CD4-positive, alpha-beta T cell treated with Interleukin-10 for 1 hour (primary cell): ENCODE data around the gene LBHD2.
"Not testable (repeated sequence)": the region's sequence is repeated elsewhere in the genome, so short reads cannot be mapped to it uniquely, and the experiment has no call there.

Source experiments
- DNase-seq: peaks from one replicate; pipeline ENCODE4 v3.0.0-alpha.2; 2020

LBHD2 gene

DNA sequence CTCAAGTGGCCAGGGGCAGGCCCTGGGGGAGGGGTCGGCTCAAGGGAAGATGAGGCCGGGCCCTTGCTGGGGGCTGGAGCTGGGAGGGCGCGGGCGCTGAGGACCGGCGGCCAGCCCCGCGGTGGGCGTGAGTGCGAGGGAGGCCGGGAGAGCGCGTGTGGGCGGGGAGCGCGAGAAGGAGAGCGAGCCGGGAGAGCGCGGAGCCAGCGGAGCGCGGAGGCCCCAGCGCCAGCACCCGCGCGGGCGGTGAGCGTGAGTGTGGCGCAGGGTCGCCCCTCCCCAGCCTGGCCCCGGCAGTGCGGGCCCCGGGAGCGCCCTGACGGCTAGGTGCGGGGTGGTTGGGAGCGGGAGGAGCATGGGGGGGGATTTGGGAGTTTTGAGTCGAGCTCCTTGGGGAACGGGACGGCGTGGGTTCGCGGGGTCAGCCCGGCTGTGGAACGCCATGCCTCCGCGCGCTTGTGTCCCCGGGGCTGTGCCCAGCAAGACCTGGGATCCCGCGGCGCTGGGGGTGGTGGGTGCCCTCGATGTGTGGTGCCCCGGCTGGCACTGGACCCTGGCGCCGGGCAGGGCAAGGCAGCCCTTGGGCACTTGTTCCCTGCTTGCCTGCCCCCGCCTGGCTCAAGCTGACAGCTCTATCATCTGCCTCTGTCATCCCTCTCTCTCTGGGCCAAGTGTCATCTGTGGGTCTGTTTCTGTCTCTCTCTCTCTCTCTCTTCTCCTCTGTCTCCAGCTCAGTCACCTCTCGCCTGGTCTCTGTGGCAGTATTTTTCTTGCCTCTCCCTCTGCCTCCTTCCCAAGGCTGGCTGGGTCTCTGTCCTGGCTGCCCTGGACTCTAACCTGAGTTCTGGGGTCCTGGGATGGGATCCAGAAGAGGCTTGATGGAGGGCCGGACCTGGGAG is at the start of gene LBHD2:
TSS of gene LBHD2 (plus strand) at position 190 of the 899 bp plus-strand sequence. CDS start 1,803 bp downstream, outside the sequence.
- no peak for DNase-seq

DNA sequence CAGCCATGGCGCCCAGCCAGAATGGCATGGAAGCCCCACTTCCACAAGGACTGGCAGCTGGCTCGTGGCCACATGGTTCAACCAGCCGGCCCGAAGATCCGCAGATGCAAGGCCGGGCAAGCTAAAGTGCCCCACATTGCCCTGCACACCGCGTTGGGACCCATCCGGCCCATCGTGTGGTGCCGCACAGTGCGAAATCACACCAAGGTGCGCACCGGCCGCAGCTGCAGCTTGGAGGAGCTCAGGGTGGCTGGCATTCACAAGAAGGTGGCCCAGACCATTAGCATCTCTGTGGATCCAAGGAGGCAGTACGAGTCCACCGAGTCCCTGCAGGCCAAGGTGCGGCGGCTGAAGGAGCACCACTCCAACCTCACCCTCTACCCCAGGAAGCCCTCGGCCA is 42.5 kb upstream of the LBHD2 start:
- DNase-seq: no peak

DNA sequence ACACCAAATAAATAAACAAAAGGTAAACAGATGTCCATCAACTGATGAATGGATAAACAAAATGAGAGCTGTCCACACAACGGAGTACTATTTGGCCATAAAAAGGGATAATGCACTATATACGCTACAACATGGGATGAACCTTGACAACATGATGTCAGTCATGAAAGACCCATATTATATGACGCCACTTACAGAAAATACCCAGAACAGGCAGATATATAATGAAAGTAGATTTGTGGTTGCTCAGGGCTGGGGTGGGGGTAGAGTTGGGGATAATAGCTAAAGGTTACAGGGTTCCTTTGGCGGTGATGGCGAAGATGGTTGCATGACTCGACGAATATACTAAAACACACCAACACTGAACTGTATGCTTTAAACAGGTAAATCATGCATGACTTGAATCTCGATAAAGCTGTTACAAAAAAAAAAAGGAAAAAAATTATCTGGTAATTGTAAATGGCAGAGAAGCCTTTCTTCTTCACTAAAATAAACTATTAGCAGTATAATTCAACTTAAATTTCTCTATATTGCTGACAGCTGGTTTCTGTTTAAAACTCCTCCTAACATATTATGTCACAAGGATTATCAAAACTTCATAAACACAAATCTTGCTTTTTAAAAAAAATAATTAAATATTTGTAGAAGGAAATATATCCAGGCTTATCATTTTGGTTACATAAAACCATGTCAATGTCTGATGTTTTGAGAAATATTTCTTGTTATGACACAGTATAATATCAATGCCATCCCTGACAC is 40.6 kb upstream of the LBHD2 start:
- no peak for DNase-seq

- DNase-seq: no peak
These were observed 38.6 kb upstream of the LBHD2 start for GRCh38 chr14:103045371-103045869.

- not testable (repeated sequence) for DNase-seq
These were observed 36.6 kb upstream of the LBHD2 start for GRCh38 chr14:103047453-103047852.

GRCh38 chr14:103050935-103051334 is 33.1 kb upstream of the LBHD2 start:
- no peak for DNase-seq

DNA sequence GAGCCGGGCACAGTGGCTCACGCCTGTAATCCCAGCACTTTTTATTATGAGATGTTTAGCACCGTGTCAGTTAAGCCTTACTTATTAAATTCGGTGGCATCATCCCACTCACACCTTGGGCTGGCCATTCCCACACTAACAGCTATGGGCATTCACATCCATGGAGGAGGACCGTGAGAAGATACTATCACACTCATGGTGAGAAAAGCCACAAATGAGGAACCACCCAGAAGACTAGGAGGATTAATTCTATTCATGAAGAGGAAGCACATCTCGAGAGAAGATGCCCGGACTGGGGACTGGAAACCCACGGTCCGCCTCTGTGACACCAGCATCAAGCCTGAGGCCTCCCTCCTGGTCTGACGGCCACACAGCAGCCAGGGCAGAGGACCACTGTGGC is 31.6 kb upstream of the LBHD2 start:
- no peak for DNase-seq

- no peak for DNase-seq
These were observed 28.3 kb upstream of the LBHD2 start for GRCh38 chr14:103055695-103056094.

DNA sequence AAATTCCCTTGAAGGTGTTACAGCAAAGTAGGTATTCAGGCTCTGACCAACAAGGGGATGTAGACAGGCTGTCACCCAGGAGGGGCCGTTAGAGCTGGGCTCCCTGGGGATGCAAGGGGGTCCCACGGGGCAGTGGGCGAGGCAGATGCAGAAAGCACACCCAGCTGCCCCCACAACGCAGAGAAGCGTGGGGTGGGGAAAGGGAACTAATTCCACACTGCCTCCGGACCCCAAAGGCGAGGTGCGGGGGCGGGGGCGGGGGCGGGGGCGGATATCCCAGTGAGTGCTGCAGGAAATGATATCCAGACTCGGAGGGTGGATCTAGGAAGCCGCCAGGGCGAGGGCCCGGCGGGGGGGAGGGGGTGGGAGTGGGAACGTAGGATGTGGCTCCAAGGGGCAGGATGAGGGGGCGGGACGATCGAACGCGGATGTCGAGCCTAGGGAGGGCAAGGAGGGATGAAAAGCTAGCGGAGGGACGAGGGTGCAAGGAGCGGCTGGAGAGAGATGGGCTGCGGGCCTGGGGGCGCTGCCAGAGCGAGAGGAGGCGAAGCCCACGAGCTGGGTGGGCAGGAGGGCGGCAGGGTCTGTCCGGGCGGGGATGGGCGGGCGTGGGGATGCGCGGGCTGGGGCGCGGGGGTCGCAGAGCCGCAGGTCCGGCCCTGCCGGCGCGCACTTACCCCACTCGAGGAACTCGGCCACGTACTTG is 27.5 kb upstream of the LBHD2 start:
- no peak for DNase-seq

DNA sequence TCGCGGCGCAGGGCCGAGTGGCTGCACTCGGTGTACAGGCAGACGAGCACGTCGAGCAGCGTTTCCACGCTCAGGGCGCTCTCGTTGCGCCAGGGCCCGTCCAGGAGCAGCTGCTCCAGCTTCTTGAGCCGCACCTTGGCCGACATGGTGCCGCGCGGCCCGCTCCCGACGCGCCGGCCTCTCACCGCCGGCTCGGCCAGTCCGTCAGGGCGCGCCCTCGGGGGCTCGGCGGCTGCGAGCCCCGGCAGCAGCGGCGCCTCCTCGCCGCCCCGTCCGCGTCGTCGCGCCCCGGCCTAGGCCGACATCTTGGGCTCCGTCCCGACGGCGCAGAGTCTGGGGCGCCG is 27.0 kb upstream of the LBHD2 start:
- DNase-seq: no peak

GRCh38 chr14:103057372-103058163 is 26.4 kb upstream of the LBHD2 start, which contains the start of gene CDC42BPB:
Gene CDC42BPB (minus strand): TSS chr14:103057549. CDS start chr14:103057173, 376 bp downstream.
- DNase-seq: peak; percentile 67

DNA sequence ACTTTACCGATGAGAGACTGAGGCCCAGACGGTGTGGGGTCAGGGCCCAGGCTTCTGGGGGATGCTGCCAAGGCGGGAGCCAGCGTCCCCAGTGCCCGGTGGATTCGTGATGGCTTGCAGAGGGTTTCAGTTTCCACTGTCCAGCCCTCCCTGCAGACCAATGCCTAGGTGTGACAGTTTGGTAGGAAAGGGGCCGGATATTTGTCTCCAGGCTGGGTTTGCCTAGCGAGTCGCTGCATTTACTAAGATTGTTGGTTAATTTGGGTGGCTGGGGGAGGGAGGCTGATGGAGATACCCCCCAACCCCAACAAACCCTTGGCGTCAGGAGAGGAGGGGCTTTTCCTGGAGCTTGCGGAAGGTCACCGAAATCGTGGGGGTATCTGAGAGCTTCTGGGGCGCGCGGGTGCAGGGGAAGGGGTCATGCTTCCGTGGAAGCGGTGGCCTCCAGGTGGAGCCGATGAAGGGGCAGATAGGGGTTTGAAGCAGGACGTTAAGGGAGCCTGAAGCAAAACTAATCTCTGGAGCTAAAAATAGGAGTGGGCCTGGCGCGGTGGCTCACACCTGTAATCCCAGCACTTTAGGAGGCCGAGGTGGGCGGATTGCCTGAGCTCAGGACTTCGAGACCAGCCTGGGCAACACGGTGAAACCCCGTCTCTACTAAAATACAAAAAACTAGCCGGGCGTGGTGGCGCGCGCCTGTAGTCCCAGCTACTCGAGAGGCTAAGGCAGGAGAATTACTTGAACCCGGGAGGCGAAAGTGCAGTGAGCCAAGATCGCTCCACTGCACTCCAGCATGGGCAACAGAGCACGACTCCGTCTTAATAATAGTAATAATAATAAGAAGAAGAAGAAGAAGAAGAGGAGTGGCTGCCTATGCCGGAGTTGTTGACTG is 25.6 kb upstream of the LBHD2 start:
- DNase-seq: no peak

GRCh38 chr14:103059556-103059955 is 24.5 kb upstream of the LBHD2 start:
- no peak for DNase-seq

DNA sequence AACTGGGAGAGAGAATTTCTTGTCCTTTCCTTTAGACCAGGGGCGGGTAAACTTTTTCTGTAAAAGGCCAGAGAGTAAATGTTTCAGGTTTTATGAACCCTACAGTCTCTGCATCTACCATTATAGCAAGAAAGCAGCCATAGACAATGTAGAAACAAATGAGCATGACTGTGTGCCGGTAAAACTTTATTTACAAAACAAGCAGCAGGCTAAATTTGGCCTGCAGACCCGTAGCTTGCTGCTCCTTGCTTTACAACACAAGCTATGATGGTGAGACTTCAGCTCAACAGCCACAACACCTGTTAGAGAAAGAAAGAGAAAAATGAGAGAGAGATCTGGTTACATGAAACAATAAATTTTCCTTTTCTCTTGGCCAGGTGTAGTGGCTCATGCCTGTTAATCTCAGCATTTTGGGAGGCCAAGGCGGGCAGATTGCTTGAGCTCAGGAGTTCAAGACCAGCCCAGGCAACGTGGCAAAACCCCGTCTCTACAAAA is 22.5 kb upstream of the LBHD2 start:
- no peak for DNase-seq

- DNase-seq: no peak
These were observed 19.6 kb upstream of the LBHD2 start for GRCh38 chr14:103064436-103064835.

GRCh38 chr14:103064978-103065377 is 19.0 kb upstream of the LBHD2 start:
- DNase-seq: no peak

- DNase-seq: no peak
These were observed 18.1 kb upstream of the LBHD2 start for GRCh38 chr14:103065861-103066260.

DNA sequence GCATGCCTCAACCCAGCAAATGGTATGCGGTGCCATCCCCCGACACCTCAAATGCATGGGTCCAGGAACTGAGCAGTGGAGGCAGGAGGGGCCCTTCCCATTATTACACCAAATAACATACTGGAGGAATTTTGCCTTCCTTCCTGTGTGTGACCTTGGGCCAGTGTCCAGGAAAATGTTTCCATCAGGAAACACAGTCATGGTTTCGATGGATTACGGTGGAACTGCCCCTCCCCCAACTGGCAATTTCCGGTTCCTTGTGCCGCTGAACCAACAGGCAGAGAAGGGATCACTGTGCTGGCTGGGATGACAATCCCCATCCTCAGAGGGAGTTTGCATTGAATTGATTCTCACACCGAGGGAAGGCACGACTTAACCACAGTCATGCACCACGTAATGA is 17.6 kb upstream of the LBHD2 start:
- DNase-seq: no peak

DNA sequence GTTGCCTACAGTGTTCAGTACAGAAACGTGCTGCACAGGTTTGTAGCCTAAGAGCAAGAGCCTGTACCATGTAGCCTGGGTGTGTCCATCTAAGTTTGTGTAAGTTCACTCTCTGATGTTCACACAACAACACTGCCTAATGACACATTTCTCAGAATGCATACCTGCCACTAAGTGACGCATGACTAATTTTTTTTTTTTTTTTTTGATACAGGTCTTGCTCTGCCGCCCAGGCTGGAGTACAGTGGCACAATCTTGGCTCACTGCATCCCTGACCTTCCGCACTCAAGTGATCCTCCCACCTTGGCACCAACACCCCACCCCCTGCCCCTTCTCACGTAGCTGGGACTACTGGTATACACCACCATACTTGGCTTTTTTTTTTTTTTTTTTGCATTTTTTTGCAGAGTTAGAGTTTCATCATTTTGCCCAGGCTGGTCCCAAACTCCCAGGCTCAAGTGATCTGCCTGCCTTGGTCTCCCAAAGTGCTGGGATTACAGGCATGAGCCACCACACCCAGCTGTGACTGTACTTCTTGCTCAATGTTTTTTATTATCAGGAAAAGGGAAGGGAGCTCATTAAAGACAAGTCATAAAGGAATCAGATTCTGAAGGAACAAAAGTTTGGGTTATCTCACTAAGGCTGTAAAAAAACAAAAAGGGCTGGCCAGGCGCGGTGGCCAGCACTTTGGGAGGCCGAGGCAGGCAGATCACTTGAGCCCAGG is 16.6 kb upstream of the LBHD2 start:
- DNase-seq: no peak

- DNase-seq: no peak
These were observed 15.5 kb upstream of the LBHD2 start for GRCh38 chr14:103068351-103069073.
